ENCODE data around the gene SPART.

Gene SPART

GRCh38 chr13:36346222-36347083 is at the start of gene SPART:
Gene SPART, minus strand, starts transcription at chr13:36346394. Its CDS starts 10,564 bp downstream, at chr13:36335830.
- peak; percentile 98 for DNase-seq

GRCh38 chr13:36395280-36395679 is 49.1 kb upstream of the SPART start:
- DNase-seq: peak; percentile 78

DNA sequence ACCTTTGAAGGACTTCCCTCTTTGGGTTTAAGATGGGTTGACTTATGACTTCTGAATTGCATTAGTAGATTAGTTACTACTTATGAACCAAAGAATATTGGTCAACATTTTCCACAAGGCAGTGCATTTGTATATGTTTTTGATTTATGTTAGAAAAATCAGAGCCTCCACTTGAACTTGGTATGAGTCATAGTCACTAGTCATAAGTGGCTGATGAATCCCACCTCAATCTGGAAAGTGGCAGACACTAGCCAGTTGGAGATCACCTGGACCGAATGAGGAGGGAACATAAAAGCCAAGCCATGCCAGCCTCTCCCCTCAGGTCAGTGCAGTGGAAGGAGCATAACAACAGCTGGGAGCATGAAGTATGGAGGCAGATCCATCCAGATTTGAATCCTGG is 39.3 kb upstream of the SPART start:
- DNase-seq: no peak

DNA sequence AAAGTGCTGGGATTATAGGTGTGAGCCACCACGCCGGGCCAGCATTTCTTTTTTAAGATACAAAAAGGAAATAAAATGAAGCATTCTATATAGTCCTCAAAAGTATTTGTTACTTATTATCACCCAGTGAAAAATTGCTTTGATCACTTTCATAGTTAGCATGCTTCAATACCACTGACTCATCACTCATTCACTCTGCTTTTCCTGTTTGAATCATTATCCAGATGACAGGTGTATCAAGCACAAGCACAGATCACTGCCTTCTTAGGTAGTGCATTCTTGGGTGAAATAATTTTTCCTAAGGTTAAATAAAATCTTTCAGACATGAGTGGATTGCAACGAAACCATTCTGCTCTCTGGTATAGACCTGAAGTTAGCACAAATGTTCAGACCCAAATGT is 35.8 kb upstream of the SPART start:
- DNase-seq: no peak

DNA sequence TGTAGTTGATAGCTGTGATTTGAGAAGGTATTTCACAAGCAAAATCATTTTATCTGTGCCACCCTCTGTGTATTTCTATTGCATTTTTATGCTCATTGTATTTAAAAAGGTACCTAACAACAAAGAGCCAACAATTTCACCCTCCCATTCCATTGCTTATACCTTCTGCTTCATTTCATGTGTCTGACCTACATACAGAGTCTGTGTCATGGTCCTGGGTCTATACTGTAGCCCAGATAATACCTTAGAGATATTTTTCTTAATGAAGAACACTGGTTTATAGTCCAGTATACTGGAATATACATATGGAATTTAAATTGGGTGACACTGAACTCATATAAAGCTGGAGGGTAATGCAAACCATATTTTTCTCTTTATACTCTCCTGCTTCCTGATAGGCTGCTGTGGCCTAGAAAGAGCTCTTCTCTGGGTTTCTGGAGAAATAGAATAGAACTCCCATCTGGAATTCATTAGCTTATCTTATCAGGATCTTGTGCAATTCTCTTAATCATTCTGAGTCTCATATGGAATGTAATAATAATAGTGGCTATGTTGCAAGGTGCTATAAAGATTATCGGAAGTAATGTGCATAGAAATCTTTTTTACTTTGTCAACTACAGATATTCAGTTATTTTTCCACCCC is 31.8 kb upstream of the SPART start:
- DNase-seq: no peak

DNA sequence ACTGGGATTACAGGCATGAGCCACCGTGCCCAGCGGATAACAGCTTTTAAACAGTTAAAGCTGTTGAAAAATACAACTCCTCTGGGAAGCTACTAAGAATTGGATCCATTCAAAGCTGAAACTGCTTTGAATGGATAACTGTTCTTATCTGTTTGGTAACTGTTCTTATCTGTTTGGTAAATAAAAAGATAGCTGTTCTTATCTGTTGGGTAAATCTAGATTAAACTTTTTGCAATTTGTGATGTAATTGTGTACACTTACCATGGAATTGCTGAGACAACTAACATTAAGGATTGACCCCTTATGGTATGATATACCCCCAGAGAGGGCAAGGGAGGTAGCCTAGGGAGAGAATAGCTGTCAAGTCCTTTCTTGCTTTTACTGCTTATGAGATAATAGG is 27.9 kb upstream of the SPART start:
- no peak for DNase-seq

GRCh38 chr13:36371185-36371584 is 25.0 kb upstream of the SPART start:
- DNase-seq: no peak

DNA sequence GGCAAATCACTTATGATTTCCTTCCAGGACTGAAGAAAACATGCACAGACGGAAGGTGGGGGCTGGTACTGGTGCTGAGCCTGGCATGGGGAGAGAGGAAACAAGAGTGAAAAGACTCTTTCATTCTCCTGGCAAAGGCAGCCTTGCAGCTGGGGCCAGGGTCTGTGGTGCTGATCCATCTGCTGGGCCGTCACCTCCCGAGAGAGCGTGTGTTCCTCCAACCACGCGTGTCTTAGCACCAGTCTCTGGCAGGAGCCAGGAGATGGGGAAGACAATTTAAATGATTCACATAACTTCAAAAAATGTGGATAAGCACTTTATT is 23.9 kb upstream of the SPART start:
- no peak for DNase-seq

DNA sequence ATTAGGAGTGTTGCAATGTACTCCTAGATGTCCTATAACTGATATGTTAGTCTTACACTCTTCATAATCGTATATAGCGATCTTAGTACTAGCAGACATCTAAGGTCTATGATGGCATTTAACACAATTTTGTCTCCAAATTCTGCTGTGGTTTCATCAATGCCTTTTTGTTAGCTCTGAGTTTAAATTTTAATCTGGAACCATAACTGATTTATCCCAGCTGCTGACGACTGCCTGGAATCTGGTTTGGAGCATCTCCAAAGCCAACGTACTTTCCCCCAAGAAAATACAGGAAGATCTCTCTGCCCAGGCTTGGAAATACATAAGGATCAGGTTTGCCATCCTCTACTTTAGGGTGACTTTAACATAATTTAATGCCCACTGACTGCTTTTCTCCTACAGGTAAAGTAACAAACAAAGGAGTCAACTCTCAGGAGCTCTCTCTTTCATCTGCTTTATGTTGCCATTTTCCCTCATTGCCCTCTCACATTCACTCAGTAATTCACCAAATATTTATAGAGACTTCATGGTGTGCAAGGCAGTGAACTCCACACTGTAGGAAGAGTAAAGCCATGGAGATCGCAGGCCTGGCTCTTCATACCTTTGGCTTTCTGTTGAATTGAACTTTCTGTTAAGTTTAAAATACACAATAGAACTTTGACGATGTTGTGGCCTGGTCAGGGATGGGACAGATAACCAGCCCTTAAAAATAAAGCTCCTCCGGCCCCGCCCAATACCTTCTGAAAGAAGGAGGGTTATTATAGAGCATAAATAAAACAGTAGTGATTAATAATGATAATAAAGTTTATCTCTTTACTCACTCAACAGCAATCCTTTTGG is 23.3 kb upstream of the SPART start:
- DNase-seq: no peak

DNA sequence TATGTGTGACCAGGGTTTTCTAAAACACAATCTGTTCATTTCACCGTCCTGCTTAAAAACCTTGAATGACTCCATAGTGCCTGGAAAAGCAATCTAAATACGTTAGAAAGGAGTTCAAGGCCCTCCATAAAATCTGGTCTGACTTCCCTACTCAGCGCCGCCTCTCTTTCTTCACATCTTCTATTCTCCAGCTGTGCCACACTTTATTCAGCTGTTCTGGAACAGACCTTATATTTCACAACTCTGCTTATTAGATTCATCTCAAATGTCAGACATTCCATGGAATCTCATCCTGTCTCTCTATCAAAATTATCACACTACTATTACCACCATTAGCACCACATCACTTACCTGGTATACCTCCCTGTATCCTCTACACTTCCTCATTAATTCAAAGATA is 19.8 kb upstream of the SPART start:
- DNase-seq: no peak

DNA sequence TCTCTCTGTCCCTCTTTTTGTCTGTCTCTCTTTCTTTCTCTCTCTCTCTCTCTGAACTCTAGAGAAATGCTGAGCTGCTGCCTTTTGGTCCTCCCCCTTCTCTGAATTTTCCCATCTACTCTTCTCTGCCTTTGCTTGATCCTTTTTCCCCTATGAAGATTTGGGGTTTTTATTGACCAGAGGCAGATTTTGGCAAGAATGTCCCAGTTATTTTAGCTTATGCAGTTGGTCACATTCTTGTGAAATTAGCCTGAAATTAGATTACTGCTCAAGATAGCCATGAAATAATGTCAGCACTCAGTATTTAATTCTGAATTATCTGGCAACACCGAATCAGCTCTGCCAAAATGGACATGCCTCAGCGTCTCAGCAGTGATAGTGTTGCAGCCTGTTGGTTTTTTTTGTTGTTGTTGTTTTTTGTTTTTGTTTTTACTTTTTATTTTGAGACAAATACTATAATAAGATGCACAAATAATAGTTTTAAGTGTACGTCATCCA is 17.2 kb upstream of the SPART start:
- DNase-seq: no peak

- no peak for DNase-seq
Measured at GRCh38 chr13:36362914-36363313, 16.7 kb upstream of the SPART start.

- no peak for DNase-seq
Measured at GRCh38 chr13:36362251-36362650, 16.1 kb upstream of the SPART start.

DNA sequence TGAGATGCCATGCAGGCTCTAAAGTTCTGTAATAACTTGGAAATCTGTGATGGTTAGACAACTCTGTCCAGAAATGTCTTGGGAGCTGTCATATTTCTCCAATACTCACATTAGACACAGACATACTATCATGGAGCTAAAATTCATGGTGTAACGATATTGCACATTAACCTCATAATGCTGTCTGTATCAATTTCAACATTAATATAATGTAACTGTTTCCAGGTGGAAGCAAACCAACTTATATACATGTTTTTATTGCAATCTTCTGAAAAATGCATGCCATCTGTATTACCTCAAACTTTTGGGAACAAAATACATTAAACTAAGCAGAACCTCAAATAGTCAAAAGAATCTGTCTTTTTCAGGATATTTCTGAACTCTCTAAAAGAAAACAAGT is 14.7 kb upstream of the SPART start:
- no peak for DNase-seq

GRCh38 chr13:36359301-36359950 is 13.2 kb upstream of the SPART start:
- DNase-seq: no peak

DNA sequence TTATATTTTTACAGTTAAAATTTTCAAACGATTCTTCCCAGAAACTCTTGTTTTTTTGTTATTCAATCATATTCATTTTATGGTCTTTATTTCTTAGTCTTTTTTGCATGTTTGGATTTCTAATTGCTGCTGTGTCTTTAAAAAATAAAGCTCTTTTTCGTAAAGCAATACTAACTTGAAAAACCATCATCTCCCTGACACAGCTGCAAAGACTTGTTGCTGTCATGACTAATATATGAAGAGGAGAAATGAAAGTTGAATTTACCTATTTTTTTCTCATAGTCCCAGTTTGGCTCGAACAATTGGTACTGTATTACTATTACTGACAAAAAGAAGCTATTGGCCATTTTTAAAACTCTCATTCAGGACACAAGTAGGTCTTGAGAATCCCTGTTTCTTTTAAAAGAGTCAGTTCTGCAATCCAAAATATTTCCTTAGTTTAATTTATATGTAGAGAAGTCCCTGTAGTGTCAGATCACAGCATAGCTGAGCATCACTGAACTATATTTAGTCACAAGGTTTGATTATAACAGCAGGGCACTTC is 12.1 kb upstream of the SPART start:
- DNase-seq: no peak

- no peak for DNase-seq
Measured at GRCh38 chr13:36357692-36358091, 11.5 kb upstream of the SPART start.

DNA sequence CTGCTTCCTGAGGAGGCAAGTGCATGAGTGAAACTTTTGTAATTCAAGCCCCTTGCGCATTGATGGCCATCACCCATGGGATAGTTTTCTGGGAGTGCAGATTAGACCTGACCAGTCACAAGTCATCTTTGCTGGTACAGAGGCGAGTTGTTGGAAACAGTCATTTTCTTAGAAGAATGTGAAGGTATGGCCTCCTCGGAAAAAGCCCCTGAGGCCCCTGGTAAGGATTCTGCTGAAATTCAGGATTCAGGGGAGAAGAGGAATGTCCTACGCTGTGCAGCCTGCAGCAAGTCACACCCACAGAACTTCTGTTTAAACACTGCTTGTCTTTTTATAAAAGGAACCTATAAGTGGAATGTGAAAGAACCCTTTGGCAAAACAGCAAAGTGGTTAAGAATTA is 11.0 kb upstream of the SPART start:
- DNase-seq: no peak

DNA sequence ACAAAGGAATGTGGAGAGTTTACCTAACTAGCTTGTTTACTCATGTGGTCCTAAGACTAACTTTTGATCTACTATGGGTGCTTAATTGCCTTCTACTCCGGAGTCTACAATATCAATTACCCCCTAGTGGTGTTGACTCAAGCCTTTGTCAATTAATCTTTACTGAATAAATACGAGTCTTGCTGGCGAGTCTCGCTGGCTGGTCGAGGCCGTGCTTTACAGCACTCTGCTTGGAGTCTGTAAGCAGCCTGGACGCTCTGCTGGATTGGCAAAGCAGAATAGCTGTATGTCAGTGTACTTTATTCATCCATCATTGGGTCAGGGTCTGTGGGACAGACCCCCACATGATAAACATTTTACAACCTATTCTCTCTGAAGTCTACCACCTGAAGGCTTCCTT is 9.9 kb upstream of the SPART start:
- DNase-seq: no peak

DNA sequence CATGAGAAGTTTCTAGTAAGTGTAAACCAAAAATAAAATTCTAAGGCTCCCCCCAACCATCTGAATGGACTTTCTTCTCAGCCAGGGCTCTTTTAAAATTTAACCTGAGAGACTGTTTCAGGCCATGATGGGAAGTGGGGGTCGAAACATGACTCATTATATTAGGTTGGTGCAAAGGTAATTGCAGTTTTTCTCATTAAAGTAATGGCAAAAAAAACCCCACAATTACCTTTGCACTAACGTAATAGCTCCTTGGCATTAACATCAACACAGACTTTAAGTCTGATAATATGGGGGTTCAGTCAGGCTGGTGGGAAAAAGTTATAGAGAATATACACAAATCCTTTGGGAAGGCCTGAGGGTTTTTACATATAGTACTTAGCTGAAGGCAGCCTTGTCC is 9.4 kb upstream of the SPART start:
- no peak for DNase-seq

DNA sequence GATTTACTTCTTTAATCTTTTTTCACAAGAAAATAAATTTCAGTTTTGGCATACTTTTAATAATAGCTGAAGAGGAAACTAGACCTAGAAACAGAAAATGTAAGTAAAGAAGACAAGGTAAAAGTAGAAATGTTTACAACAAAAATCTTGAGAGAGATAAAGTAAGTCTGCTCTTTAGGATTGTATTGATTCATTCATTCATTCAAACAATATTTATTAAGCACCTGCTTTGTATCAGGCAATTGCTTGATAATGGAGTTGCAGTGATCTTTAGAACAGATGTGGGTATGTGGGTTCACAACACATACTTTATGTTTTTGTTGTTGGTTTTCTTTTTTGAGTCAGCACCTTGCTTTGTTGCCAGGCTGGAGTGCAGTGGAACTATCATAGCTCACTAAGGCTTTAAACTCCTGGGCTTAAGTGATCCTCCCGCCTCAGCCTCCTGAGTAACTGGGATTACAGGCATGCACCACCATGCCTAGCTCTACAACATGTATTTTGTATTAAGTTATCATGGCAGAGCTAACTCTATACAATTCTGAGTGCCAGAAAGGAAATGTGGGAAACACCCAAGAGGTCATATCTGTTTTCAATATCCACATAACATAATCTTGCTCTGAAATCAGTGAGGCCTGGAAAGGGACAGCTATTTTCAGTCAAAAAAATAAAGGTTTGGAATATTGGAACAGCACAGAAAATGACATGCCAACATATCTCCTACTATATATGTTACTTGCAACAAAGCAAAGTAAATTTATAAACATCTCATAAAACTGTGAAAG is 8.8 kb upstream of the SPART start:
- DNase-seq: no peak

DNA sequence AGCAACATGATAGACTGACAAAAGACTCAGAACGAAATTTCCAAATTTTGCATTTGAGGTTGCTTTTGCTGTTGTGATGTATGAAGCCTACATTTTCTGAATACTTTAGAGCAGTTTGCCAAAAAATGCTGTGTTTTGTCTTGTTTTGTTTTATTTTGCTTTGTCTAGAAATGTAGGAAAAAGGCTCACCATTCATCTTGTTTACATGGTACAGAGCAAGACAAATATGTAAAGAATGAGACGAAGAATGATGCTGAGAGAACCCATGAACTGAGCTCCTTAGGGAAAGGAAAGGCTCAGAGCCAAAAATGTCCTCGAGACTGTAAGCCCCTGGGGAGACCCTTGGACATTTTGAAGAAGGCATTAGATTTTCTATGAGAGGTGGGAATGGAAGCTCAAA is 6.8 kb upstream of the SPART start:
- no peak for DNase-seq
